ENCODE measurements around the gene PEMT. TPM values are rescaled to one million over a fixed set of nuclear protein-coding genes. Genes with fewer than 3 reads are reported as not detected.

The PEMT gene
- total and polyA plus RNA-seq, 3 experiments from 2014 or later: 31.9 to 42.1 (median 34.6) TPM

DNA sequence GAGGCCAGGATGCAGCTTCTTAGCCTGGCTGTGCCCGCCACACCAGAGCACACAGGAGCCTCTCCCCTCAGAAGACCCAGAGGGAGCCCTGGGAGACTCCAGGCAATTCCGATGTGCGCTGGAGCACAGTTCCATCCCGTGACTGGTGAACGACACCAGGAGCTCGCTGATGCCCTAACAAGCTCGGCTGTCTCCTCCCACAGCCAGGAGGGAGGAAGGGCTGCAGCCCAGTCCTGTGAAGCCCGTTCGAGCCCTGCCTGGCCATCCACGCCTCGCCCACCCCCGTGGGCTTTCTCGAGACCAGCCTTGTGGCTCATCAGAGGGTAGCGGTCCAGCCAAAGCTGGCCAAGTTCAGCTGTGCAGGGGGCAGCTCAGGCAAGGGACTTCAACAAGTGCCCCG is 73.5 kb downstream of the PEMT start:
- Histone ChIP-seq H3K27me3 (ENCODE audit: insufficient read depth, low read length, poor library complexity, severe bottlenecking) (no peaks in the 10 kb centered on the region), H3K4me1 (ENCODE audit: insufficient read depth, low read length) (no peaks in the 10 kb centered on the region), H3K27ac (ENCODE audit: low read depth, low read length) (no peak overlapping the region), H3K36me3 (ENCODE audit: insufficient read depth, low read length) (no peaks in the 10 kb centered on the region), H3K4me3 (ENCODE audit: low read length) (no peak overlapping the region), H3K9me3 (ENCODE audit: low read length) (no peaks in the 10 kb centered on the region)
- POLR2A ChIA-PET: no interaction called here
- Mint-ChIP-seq H3K27ac (no peak overlapping the region), H3K36me3 (peaks cover 0 to 9% (median 5%) of the 10 kb centered on the region in 3 donors), H3K27me3 (peaks cover 0 to 2% of the 10 kb centered on the region in 2 donors), H3K4me1 (no peaks in the 10 kb centered on the region), H3K9me3 (no peaks in the 10 kb centered on the region), H3K4me3 (no peak overlapping the region)
- CTCF ChIA-PET: no interaction called here
- no peak for DNase-seq

DNA sequence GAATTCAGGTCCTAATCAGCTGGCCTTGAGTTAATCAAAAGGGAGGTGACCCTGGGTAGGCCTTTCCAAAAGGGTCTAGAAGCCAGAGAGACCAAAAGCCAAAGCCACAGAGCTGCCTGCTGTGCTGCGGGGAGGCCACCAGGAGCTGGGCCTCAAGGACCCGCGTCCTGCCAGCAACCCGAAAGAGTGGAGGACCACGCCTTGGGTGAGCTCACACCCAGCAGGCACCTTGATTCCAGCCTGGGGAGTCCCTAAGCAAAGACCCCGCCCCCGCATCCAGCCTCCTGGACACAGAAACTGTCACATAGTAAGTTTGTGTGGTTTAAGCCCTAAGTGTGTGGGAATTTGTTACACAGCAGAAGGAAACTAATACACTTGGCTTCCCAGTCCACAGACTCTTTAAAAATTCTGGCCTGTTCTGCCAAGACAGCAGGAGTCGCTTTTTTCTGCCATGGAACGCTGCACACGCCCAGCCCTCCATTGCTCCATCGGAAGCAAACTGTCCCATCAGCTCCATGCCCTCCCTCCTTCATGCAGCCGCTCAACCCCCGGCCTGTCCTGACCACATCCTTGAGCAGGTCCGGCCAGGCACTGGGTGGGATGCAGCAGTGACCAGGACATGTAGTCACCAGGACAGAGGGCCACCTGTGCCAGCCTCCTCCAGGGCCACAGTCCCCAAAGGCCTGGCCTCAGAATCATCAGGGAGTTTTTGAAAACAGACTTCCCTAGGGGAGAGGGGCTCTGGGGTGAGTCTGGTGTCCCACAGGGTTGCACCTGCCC is 74.4 kb downstream of the PEMT start:
- Mint-ChIP-seq H3K4me1 (no peaks in the 10 kb centered on the region), H3K27me3 (peaks cover 0 to 2% of the 10 kb centered on the region in 2 donors), H3K27ac (no peak overlapping the region), H3K9me3 (no peaks in the 10 kb centered on the region), H3K36me3 (peaks cover 0 to 8% (median 5%) of the 10 kb centered on the region in 3 donors), H3K4me3 (no peak overlapping the region)
- no peak overlapping the region for H3K27ac ChIP-seq (ENCODE audit: low read depth, low read length)
- H3K27me3 ChIP-seq (ENCODE audit: insufficient read depth, low read length, poor library complexity, severe bottlenecking): no peaks in the 10 kb centered on the region
- H3K36me3 ChIP-seq (ENCODE audit: insufficient read depth, low read length): no peaks in the 10 kb centered on the region
- H3K4me3 ChIP-seq (ENCODE audit: low read length): no peak overlapping the region
- H3K4me1 ChIP-seq (ENCODE audit: insufficient read depth, low read length): no peaks in the 10 kb centered on the region
- ChIA-PET POLR2A (no interaction called here), CTCF (no interaction called here)
- no peaks in the 10 kb centered on the region for H3K9me3 ChIP-seq (ENCODE audit: low read length)
- no peak for DNase-seq

DNA sequence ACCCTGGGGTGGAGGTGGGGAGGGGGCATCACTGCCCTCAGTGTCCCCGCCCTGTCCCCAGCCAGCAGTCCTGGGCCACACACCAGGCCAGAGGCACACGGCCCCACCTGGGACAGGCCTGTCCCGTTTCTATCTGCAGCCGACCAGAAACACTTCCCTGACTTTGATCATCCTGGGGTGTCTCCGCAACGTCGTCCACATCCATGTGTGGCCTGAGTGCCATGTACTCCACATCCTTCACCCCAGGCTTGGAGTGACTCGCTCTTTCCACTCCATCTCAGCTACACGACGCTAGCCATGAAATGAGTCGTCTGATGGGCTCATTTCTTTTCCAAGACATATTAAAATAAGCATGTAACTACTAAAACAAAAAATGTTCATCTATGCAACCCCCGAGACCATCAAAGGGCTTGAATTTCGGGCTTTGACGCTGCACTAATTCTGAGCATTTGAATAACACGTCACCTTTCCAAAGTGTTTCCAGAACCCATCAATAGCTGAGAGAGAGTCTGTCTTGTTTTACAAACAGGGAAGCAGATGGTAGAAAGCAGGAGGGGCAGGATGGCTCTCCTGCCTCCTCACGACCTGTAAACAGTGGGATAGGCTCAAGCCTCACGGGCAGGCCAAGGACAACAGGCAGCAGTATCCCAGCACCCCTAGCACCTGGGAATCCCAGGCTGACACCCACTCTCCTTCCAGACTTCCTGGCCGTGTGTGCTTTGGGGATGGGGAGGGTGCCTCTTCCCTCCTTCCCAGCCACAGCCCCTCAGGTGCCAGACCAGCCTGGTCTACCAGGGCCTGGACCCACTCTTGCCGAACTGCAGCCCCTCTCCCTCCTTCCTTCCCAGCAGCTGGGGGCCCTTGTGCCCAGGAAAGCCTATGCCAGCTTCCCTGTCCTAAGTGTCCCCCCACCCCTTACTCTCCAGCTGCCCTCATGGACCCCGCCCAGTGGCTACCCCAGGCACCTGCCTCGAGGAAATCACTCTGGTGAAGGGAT is 75.3 kb downstream of the PEMT start:
- Mint-ChIP-seq H3K36me3 (peaks cover 0 to 7% (median 5%) of the 10 kb centered on the region in 3 donors), H3K4me3 (no peak overlapping the region), H3K27ac (peak overlapping the region in 2 of 8 donors; percentile 54 to 57), H3K9me3 (no peaks in the 10 kb centered on the region), H3K4me1 (no peaks in the 10 kb centered on the region), H3K27me3 (peaks cover 0 to 2% of the 10 kb centered on the region in 2 donors)
- Histone ChIP-seq H3K9me3 (ENCODE audit: low read length) (no peaks in the 10 kb centered on the region), H3K27me3 (ENCODE audit: insufficient read depth, low read length, poor library complexity, severe bottlenecking) (no peaks in the 10 kb centered on the region), H3K27ac (ENCODE audit: low read depth, low read length) (no peak overlapping the region), H3K4me1 (ENCODE audit: insufficient read depth, low read length) (no peaks in the 10 kb centered on the region), H3K36me3 (ENCODE audit: insufficient read depth, low read length) (no peaks in the 10 kb centered on the region), H3K4me3 (ENCODE audit: low read length) (no peak overlapping the region)
- CTCF ChIA-PET: interaction anchor here (1.2 kb wide), 1 partner anchor 20 kb away, joined by 4 read pairs; the partner anchor contains the start of gene RASD1
- DNase-seq: no peak
- POLR2A ChIA-PET: no interaction called here

DNA sequence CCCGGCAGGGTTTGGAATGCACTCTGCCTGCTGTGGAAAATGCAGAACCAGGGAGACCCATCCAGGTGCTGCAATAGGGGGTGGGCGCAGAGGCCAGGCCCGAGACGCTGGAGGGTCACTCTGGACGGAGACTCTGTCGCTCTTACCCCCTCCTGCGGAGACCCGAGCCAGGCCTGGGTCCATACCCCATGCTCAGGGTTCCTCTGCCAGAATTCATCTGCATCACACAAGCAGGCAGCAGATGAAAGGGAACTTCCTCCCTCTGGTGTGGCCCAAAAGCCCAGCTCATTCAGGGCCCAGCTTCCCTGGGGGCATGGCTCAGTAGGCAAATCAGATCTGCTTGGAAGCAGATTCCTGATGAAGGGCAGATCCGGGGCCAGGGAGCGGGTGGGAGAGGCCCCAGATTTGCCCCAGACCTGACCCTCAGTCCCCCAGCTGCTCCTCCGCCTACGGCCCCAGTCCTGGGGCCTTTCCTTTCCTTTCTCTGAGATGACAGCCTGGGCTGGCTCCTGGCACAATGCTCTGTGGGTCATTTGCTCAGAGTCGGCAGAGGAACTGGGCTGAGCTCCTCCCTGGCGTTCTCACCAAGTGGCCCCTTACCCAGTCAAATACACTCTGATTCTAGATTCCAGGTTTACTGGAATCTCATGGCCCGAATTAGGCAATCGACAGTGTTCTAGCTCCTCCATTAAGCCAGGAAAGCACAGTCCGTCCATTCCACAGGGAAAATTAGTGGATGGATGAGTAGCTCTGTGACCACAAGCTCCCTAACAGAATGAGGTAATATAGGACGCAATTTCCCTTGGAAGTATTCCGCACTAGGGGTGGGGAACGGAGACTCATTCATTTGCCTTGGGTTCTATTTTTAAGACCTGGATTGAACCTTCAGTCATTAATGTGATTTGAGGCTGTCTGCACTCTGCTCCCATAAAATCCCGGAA is 76.2 kb downstream of the PEMT start:
- no peak overlapping the region for H3K4me3 Mint-ChIP-seq
- H3K4me1 Mint-ChIP-seq: peaks cover 0 to 3% (median 0%) of the 10 kb centered on the region in 3 donors
- no peak overlapping the region for H3K27ac ChIP-seq (ENCODE audit: low read depth, low read length)
- peaks cover 0 to 2% of the 10 kb centered on the region in 2 donors for H3K27me3 Mint-ChIP-seq
- H3K9me3 Mint-ChIP-seq: no peaks in the 10 kb centered on the region
- no peaks in the 10 kb centered on the region for H3K36me3 ChIP-seq (ENCODE audit: insufficient read depth, low read length)
- no peaks in the 10 kb centered on the region for H3K9me3 ChIP-seq (ENCODE audit: low read length)
- no peaks in the 10 kb centered on the region for H3K27me3 ChIP-seq (ENCODE audit: insufficient read depth, low read length, poor library complexity, severe bottlenecking)
- no peak overlapping the region for H3K27ac Mint-ChIP-seq
- H3K36me3 Mint-ChIP-seq: peaks cover 0 to 4% (median 2%) of the 10 kb centered on the region in 3 donors
- H3K4me3 ChIP-seq (ENCODE audit: low read length): no peak overlapping the region
- no peak for DNase-seq
- H3K4me1 ChIP-seq (ENCODE audit: insufficient read depth, low read length): no peaks in the 10 kb centered on the region
- POLR2A ChIA-PET: no interaction called here
- CTCF ChIA-PET: interaction anchor here (1.2 kb wide), 1 partner anchor 19 kb away, joined by 4 read pairs; the partner anchor contains the start of gene RASD1

DNA sequence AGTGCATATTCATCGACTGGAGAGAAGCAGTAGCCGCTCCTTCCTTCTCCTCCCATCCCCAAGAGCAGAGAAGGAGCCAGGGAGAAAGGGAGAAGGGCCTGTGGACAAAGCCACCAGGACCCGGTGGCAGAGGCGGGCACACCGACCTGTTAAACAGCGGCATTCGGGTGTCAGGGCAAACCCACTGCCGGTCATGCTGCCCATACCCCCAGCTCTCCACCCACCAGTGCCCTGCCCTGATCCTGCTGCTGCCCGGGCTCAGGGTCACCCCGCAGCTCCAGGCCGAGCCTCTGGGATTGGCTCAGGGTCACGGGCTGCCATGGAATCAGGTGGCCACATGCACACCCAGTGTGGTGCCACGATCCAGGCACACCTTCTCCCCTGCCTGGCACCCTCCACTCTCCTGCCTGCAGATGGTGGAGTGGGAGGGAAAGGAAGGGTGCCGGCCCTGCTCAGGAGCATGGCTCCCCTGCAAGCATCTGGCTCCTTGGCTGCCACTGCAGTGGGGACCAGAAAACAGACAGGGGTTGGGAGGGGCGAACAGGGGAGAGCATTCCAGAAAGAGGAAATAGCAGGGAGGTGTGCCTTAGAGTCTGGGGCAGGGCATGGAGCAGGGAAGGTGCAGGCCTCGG is 77.0 kb downstream of the PEMT start:
- H3K9me3 Mint-ChIP-seq: no peaks in the 10 kb centered on the region
- no peaks in the 10 kb centered on the region for H3K9me3 ChIP-seq (ENCODE audit: low read length)
- no peak for DNase-seq
- no peaks in the 10 kb centered on the region for H3K4me1 ChIP-seq (ENCODE audit: insufficient read depth, low read length)
- H3K27me3 Mint-ChIP-seq: peaks cover 0 to 2% of the 10 kb centered on the region in 2 donors
- peaks cover 0 to 4% (median 0%) of the 10 kb centered on the region in 3 donors for H3K4me1 Mint-ChIP-seq
- H3K27me3 ChIP-seq (ENCODE audit: insufficient read depth, low read length, poor library complexity, severe bottlenecking): no peaks in the 10 kb centered on the region
- peaks cover 0 to 2% (median 0%) of the 10 kb centered on the region in 3 donors for H3K36me3 Mint-ChIP-seq
- CTCF ChIA-PET: interaction anchor here (1.5 kb wide), 1 partner anchor 18 kb away, joined by 7 read pairs; the partner anchor contains the start of gene RASD1
- POLR2A ChIA-PET: no interaction called here
- H3K36me3 ChIP-seq (ENCODE audit: insufficient read depth, low read length): no peaks in the 10 kb centered on the region
- no peak overlapping the region for H3K27ac Mint-ChIP-seq
- H3K4me3 ChIP-seq (ENCODE audit: low read length): no peak overlapping the region
- no peak overlapping the region for H3K4me3 Mint-ChIP-seq
- H3K27ac ChIP-seq (ENCODE audit: low read depth, low read length): no peak overlapping the region

DNA sequence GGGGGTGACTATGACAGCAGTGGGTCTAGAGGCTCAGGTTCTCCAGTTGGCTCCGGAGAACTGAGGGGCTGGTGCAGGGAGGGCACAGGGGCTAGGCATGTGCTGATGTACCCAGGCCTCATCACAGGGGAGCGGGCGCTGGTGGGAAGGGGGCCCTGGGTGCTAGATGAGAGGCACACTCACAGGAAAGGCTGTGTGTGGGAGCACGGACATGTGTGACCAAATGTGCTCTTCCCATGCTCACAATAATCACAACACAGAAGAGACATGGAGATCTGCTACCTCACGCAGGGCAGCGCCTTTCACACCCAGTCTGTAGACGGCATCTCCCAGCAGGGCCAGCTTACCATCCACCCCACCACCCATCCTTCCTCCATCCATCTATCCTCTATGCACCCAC is 77.9 kb downstream of the PEMT start:
- no peaks in the 10 kb centered on the region for H3K9me3 Mint-ChIP-seq
- peaks cover 0 to 2% of the 10 kb centered on the region in 2 donors for H3K27me3 Mint-ChIP-seq
- peaks cover 0 to 4% (median 0%) of the 10 kb centered on the region in 3 donors for H3K4me1 Mint-ChIP-seq
- Histone ChIP-seq H3K36me3 (ENCODE audit: insufficient read depth, low read length) (no peaks in the 10 kb centered on the region), H3K9me3 (ENCODE audit: low read length) (no peaks in the 10 kb centered on the region), H3K27ac (ENCODE audit: low read depth, low read length) (no peak overlapping the region), H3K27me3 (ENCODE audit: insufficient read depth, low read length, poor library complexity, severe bottlenecking) (no peaks in the 10 kb centered on the region), H3K4me3 (ENCODE audit: low read length) (no peak overlapping the region), H3K4me1 (ENCODE audit: insufficient read depth, low read length) (no peaks in the 10 kb centered on the region)
- POLR2A ChIA-PET: interaction anchor here (0.5 kb wide), 1 partner anchor 280 kb away, joined by 3 read pairs; no protein-coding TSS in a partner anchor
- CTCF ChIA-PET: interaction anchor here (1.5 kb wide), 1 partner anchor 17 kb away, joined by 7 read pairs; the partner anchor contains the start of gene RASD1
- no peak overlapping the region for H3K4me3 Mint-ChIP-seq
- DNase-seq: no peak
- H3K36me3 Mint-ChIP-seq: peaks cover 0 to 2% (median 0%) of the 10 kb centered on the region in 3 donors
- H3K27ac Mint-ChIP-seq: peak overlapping the region in 1 of 8 donors; percentile 23

DNA sequence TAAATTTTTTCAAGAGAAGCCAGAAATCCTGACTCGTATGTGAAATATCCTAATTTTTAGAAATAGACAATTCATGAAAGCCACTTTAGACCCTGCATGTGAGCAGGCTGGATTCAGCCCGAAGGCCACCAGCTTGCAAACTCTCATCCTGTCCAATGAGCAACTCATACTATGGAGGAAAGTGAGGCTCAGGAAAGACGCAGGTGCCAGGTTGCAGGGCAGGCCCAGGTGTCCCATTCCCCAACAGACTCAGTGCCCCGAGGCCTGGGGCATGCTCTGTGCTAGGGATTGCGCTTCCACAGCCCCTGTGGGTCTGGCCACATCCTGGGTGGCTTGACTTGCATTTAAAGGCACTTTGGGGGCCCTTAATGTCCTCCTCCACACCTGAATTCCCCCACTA is 78.6 kb downstream of the PEMT start:
- ChIA-PET POLR2A (no interaction called here), CTCF (no interaction called here)
- no peaks in the 10 kb centered on the region for H3K27me3 Mint-ChIP-seq

More for the DNA sequence above, 78.6 kb downstream of the PEMT start:
- Histone ChIP-seq H3K4me1 (ENCODE audit: insufficient read depth, low read length) (no peaks in the 10 kb centered on the region), H3K9me3 (ENCODE audit: low read length) (no peaks in the 10 kb centered on the region), H3K27ac (ENCODE audit: low read depth, low read length) (no peak overlapping the region), H3K4me3 (ENCODE audit: low read length) (no peak overlapping the region), H3K36me3 (ENCODE audit: insufficient read depth, low read length) (no peaks in the 10 kb centered on the region), H3K27me3 (ENCODE audit: insufficient read depth, low read length, poor library complexity, severe bottlenecking) (no peaks in the 10 kb centered on the region)
- peaks cover 0 to 4% (median 0%) of the 10 kb centered on the region in 3 donors for H3K4me1 Mint-ChIP-seq
- H3K36me3 Mint-ChIP-seq: peaks cover 0 to 2% (median 0%) of the 10 kb centered on the region in 3 donors
- no peaks in the 10 kb centered on the region for H3K9me3 Mint-ChIP-seq
- no peak for DNase-seq
- H3K4me3 Mint-ChIP-seq: no peak overlapping the region
- no peak overlapping the region for H3K27ac Mint-ChIP-seq
